Measurements from ENCODE around the gene CLTC.

Gene CLTC

GRCh38 chr17:59707971-59708430 is 88.3 kb downstream of the CLTC start:
- H3K27ac ChIP-seq (replicated peaks), result peak overlapping the region; percentile 92
- no peaks in the 10 kb centered on the region for H3K27me3 ChIP-seq (ENCODE audit: insufficient read depth, poor library complexity, severe bottlenecking)
- DNase-seq (ENCODE audit: low read depth in 1 of 2, low spot score in 1 of 2), result no peak
- H3K4me3 ChIP-seq (replicated peaks; ENCODE audit: insufficient read depth, low read length), result peak overlapping the region; percentile 91
- no peak for TF ChIP-seq POLR2AphosphoS5 (IDR thresholded peaks at IDR 0.05; ENCODE audit: low read depth)
- no peak for TF ChIP-seq REST (IDR thresholded peaks at IDR 0.05; ENCODE audit: insufficient replicate concordance, low read depth)
- no peak for TF ChIP-seq GABPA (IDR thresholded peaks at IDR 0.05; ENCODE audit: low read depth)
- TF ChIP-seq SPI1 (IDR thresholded peaks at IDR 0.05; ENCODE audit: borderline replicate concordance, low read depth), result no peak
- TF ChIP-seq CTCF (IDR thresholded peaks at IDR 0.05; ENCODE audit: insufficient read depth, low read length), result no peak

- H3K27ac ChIP-seq (replicated peaks), result no peak overlapping the region
- no peak for DNase-seq (ENCODE audit: low read depth in 1 of 2, low spot score in 1 of 2)
- TF ChIP-seq CTCF (IDR thresholded peaks at IDR 0.05; ENCODE audit: insufficient read depth, low read length), result no peak
- no peak for TF ChIP-seq SPI1 (IDR thresholded peaks at IDR 0.05; ENCODE audit: borderline replicate concordance, low read depth)
- TF ChIP-seq POLR2AphosphoS5 (IDR thresholded peaks at IDR 0.05; ENCODE audit: low read depth), result no peak
- TF ChIP-seq REST (IDR thresholded peaks at IDR 0.05; ENCODE audit: insufficient replicate concordance, low read depth), result no peak
- TF ChIP-seq GABPA (IDR thresholded peaks at IDR 0.05; ENCODE audit: low read depth), result no peak
- no peak overlapping the region for H3K4me3 ChIP-seq (replicated peaks; ENCODE audit: insufficient read depth, low read length)
- H3K27me3 ChIP-seq (ENCODE audit: insufficient read depth, poor library complexity, severe bottlenecking), result no peaks in the 10 kb centered on the region
Observed at GRCh38 chr17:59711936-59712335, 92.2 kb downstream of the CLTC start.

GRCh38 chr17:59712862-59713261 is 93.2 kb downstream of the CLTC start:
- H3K4me3 ChIP-seq (replicated peaks; ENCODE audit: insufficient read depth, low read length), result no peak overlapping the region
- DNase-seq (ENCODE audit: low read depth in 1 of 2, low spot score in 1 of 2), result peak in 1 of 2 experiments; percentile 37
- no peaks in the 10 kb centered on the region for H3K27me3 ChIP-seq (ENCODE audit: insufficient read depth, poor library complexity, severe bottlenecking)
- no peak overlapping the region for H3K27ac ChIP-seq (replicated peaks)
- no peak for TF ChIP-seq POLR2AphosphoS5 (IDR thresholded peaks at IDR 0.05; ENCODE audit: low read depth)
- TF ChIP-seq SPI1 (IDR thresholded peaks at IDR 0.05; ENCODE audit: borderline replicate concordance, low read depth), result peak; percentile 96

GRCh38 chr17:59714255-59714654 is 94.6 kb downstream of the CLTC start:
- DNase-seq (ENCODE audit: low read depth in 1 of 2, low spot score in 1 of 2), result no peak
- H3K4me3 ChIP-seq (replicated peaks; ENCODE audit: insufficient read depth, low read length), result no peak overlapping the region
- no peak for TF ChIP-seq CTCF (IDR thresholded peaks at IDR 0.05; ENCODE audit: insufficient read depth, low read length)
- TF ChIP-seq GABPA (IDR thresholded peaks at IDR 0.05; ENCODE audit: low read depth), result no peak
- no peak for TF ChIP-seq SPI1 (IDR thresholded peaks at IDR 0.05; ENCODE audit: borderline replicate concordance, low read depth)
- TF ChIP-seq POLR2AphosphoS5 (IDR thresholded peaks at IDR 0.05; ENCODE audit: low read depth), result no peak
- TF ChIP-seq REST (IDR thresholded peaks at IDR 0.05; ENCODE audit: insufficient replicate concordance, low read depth), result no peak

More at GRCh38 chr17:59714255-59714654, 94.6 kb downstream of the CLTC start:
- no peaks in the 10 kb centered on the region for H3K27me3 ChIP-seq (ENCODE audit: insufficient read depth, poor library complexity, severe bottlenecking)
- no peak overlapping the region for H3K27ac ChIP-seq (replicated peaks)

Data from HL-60 (cell line).